H1 (cell line): ENCODE measurements around the gene CLIC3. TPM values are rescaled to one million over a fixed set of nuclear protein-coding genes. Genes with fewer than 3 reads are reported as not detected.

Source experiments
- SP1 ChIP-seq: IDR thresholded peaks from 2 replicates; pipeline ENCODE4 v1.6.1; 2011; ENCODE audit warnings: low read depth, low read length
- polyA plus RNA-seq, 7 experiments: library from polyadenylated mRNA; depleted of rRNA in 3 of 7; stranded (reverse) in 5 of 7; unstranded in 2 of 7; fragments of >200 nt in 5 of 7; fragments of 200-250 nt in 2 of 7; gene quantifications; 1 replicate in 5 of 7; 2 replicates in 1 of 7; 4 replicates in 1 of 7; pipeline versions ENCODE4 v1.2.1 to v1.2.3, GENCODE V29; 2011 to 2013; ENCODE audit warnings: missing spikeins in 2 of 7, mixed read lengths in 2 of 7
- total RNA-seq: library from RNA; stranded (reverse); fragmentation: NEBNext Ultra II Directional; extraction: Animal tissue kit (Norgen Biotek cat#: 25700); gene quantifications from 2 replicates; pipeline ENCODE4 v1.2.1, GENCODE V29; 2021

CLIC3 gene
- total and polyA plus RNA-seq, 2 of the 8 experiments (the other 6 are each of a cell fraction or from before 2014, with no cell fraction given): 0.12 TPM; not detected in 1

DNA sequence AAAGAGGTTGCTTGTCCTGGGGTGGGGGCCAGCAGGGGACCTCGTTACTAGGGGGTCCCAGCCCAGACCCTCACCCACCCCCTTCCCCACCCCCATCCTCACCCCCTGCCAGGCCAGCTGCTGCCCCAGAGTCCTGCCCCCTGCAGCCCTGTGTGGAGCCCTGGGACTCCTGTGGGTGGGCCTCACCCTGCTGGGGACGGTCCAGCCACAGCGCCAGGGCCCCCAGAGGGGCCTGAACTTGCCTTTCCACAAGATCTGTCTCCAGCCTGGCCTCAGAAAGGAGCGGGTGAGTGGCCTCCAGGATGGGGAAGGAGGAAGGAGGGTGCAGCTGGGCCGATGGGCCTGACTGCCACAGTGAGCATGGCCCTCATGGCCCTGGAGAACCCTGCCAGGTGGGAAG is 26.6 kb downstream of the CLIC3 start (continued):
- TF ChIP-seq SP1: no peak
